PC-9 (cell line): ENCODE measurements around the gene PES1. TPM values are rescaled to one million over a fixed set of nuclear protein-coding genes. Genes with fewer than 3 reads are reported as not detected.

Experiments used
- BruUV-seq: library from RNA; stranded (reverse); fragments of 400-500 nt; replicated peaks from 2 replicates; lab custom pipeline; 2021; lab: Mats Ljungman, UMichigan
- CTCF ChIA-PET: fragments of 300-600 bp; sonication (Branson Sonifier 250); formaldehyde crosslinking; loops from one replicate; lab custom pipeline; 2022; ENCODE audit warnings: antibody characterized with exemption; lab: Charles Lee
- POLR2A ChIA-PET: fragments of 300-600 bp; sonication (Branson Sonifier 250); formaldehyde crosslinking; loops from one replicate; lab custom pipeline; 2022; ENCODE audit warnings: antibody characterized with exemption; ENCODE audit not compliant: unreplicated experiment; lab: Charles Lee
- DNase-seq, 2 experiments: peaks; one replicate each; pipeline versions ENCODE4 v3.0.0 to v3.0.0-alpha.2; 2015 to 2022; ENCODE audit warnings: mixed read lengths in 1 of 2
- H2AFZ ChIP-seq: fragments of 200-600 bp; sonication (generic); 2 replicates; pipeline ENCODE4 v1.8.1; 2017; ENCODE audit warnings: antibody characterized with exemption
- H3F3A ChIP-seq: fragments of 200-600 bp; sonication (generic); 2 replicates; pipeline ENCODE4 v1.8.1; 2017; ENCODE audit warnings: antibody characterized with exemption, mild to moderate bottlenecking, low read depth; ENCODE audit not compliant: insufficient read depth
- H3K27ac ChIP-seq: fragments of 200-600 bp; sonication (generic); 2 replicates; pipeline ENCODE4 v1.6.1; 2016; ENCODE audit warnings: mixed run types
- H3K27me3 ChIP-seq: fragments of 200-600 bp; sonication (generic); 2 replicates; pipeline ENCODE4 v1.6.1; 2016; ENCODE audit warnings: low read depth, mixed run types; ENCODE audit not compliant: insufficient read depth
- H3K36me3 ChIP-seq: fragments of 200-600 bp; sonication (generic); 2 replicates; pipeline ENCODE4 v1.6.1; 2016; ENCODE audit warnings: low read depth, mixed run types
- H3K4me1 ChIP-seq: fragments of 200-600 bp; sonication (generic); replicated peaks from 2 replicates; pipeline ENCODE4 v1.6.1; 2016; ENCODE audit warnings: mixed run types; ENCODE audit not compliant: insufficient read depth
- H3K4me2 ChIP-seq: fragments of 200-600 bp; sonication (generic); 2 replicates; pipeline ENCODE4 v1.6.1; 2017; ENCODE audit warnings: mixed run types
- H3K4me3 ChIP-seq: fragments of 200-600 bp; sonication (generic); 2 replicates; pipeline ENCODE4 v1.6.1; 2016; ENCODE audit warnings: mixed run types
- H3K79me2 ChIP-seq: fragments of 200-600 bp; sonication (generic); 2 replicates; pipeline ENCODE4 v1.6.1; 2017; ENCODE audit warnings: low read depth, mixed run types
- H3K9me2 ChIP-seq: fragments of 200-600 bp; sonication (generic); 2 replicates; pipeline ENCODE4 v1.8.1; 2017; ENCODE audit warnings: mild to moderate bottlenecking; ENCODE audit not compliant: insufficient read depth
- H3K9me3 ChIP-seq: fragments of 200-600 bp; sonication (generic); 2 replicates; pipeline ENCODE4 v1.8.1; 2016; ENCODE audit warnings: low read depth; ENCODE audit not compliant: insufficient read depth
- H4K20me1 ChIP-seq: fragments of 200-600 bp; sonication (generic); 2 replicates; pipeline ENCODE4 v1.8.1; 2017; ENCODE audit not compliant: insufficient read depth
- CTCF ChIP-seq: fragments of 200-600 bp; sonication (generic); conservative IDR thresholded peaks from 2 replicates; pipeline ENCODE4 v1.6.1; 2017; ENCODE audit warnings: mixed run types, antibody characterized with exemption, mild to moderate bottlenecking, moderate library complexity
- EZH2 ChIP-seq: fragments of 200-600 bp; sonication (generic); IDR thresholded peaks from 2 replicates; pipeline ENCODE4 v1.8.0; 2017; ENCODE audit warnings: antibody characterized with exemption, low read depth
- intact Hi-C: fragments of 100-400 bp; cut with micrococcal nuclease; formaldehyde crosslinking; loops from one replicate; pipeline ENCODE4 v1.10.0; 2022; ENCODE audit not compliant: unreplicated experiment
- total RNA-seq: library from RNA; stranded (reverse); gene quantifications from 2 replicates; pipeline ENCODE4 v1.2.3, GENCODE V29; 2021

PES1 gene
- total RNA-seq, 1 experiment from 2014 or later = 94.3 TPM

- intact Hi-C loops = loop anchor here (1.0 to 10.0 kb wide), 4 partner anchors 157 to 337 kb away; partner anchors contain the start of genes MTFP1 and OSM
These were observed 10.3 kb upstream of the PES1 start for GRCh38 chr22:30602049-30602448.

GRCh38 chr22:30601464-30601863 is 9.8 kb upstream of the PES1 start:
- H2AFZ ChIP-seq = no peak overlapping the region
- H3K36me3 ChIP-seq = no peaks in the 10 kb centered on the region
- intact Hi-C loops = loop anchor here (10.0 kb wide), 2 partner anchors 177 to 337 kb away; partner anchors contain the start of genes MTFP1 and OSM
- H4K20me1 ChIP-seq = no peaks in the 10 kb centered on the region
- TF ChIP-seq EZH2 (no peak), CTCF (no peak)
- no peak overlapping the region for H3K4me2 ChIP-seq
- ChIA-PET CTCF (interaction anchor here (0.6 to 0.7 kb wide), 2 partner anchors 10 to 490 kb away, joined by 5 to 6 read pairs; partner anchors contain the start of gene PES1), POLR2A (interaction anchor here (0.7 kb wide), 1 partner anchor 178 kb away, joined by 6 read pairs; no protein-coding TSS in a partner anchor)
- H3K27ac ChIP-seq = no peak overlapping the region
- no peaks in the 10 kb centered on the region for H3K9me3 ChIP-seq
- no peaks in the 10 kb centered on the region for H3K79me2 ChIP-seq
- H3K4me3 ChIP-seq = no peak overlapping the region
- no TSS peak for BruUV-seq
- H3K27me3 ChIP-seq = no peaks in the 10 kb centered on the region
- H3K4me1 ChIP-seq = peaks cover 15% of the 10 kb centered on the region
- no peaks in the 10 kb centered on the region for H3K9me2 ChIP-seq
- H3F3A ChIP-seq = no peaks in the 10 kb centered on the region
- DNase-seq = no peak

More at GRCh38 chr22:30602049-30602448, 10.3 kb upstream of the PES1 start:
- POLR2A ChIA-PET = interaction anchor here (0.7 kb wide), 1 partner anchor 178 kb away, joined by 6 read pairs; no protein-coding TSS in a partner anchor
- H3K79me2 ChIP-seq = no peaks in the 10 kb centered on the region
- no peaks in the 10 kb centered on the region for H3K36me3 ChIP-seq
- H3K4me1 ChIP-seq = peaks cover 15% of the 10 kb centered on the region
- no peaks in the 10 kb centered on the region for H3F3A ChIP-seq
- no peak overlapping the region for H3K4me2 ChIP-seq
- no peak overlapping the region for H2AFZ ChIP-seq
- BruUV-seq = no TSS peak
- H3K4me3 ChIP-seq = no peak overlapping the region
- peak; percentile 64 for TF ChIP-seq CTCF
- no peak for TF ChIP-seq EZH2
- no peaks in the 10 kb centered on the region for H3K27me3 ChIP-seq
- CTCF ChIA-PET = interaction anchor here (0.7 kb wide), 1 partner anchor 10 kb away, joined by 5 read pairs; the partner anchor contains the start of gene PES1
- no peak overlapping the region for H3K27ac ChIP-seq
- H3K9me2 ChIP-seq = no peaks in the 10 kb centered on the region
- H4K20me1 ChIP-seq = no peaks in the 10 kb centered on the region
- no peaks in the 10 kb centered on the region for H3K9me3 ChIP-seq
- no peak for DNase-seq

- no peak for DNase-seq
- Histone ChIP-seq H3K36me3 (no peaks in the 10 kb centered on the region), H3K4me2 (no peak overlapping the region), H3K27me3 (no peaks in the 10 kb centered on the region), H3K79me2 (no peaks in the 10 kb centered on the region), H3F3A (no peaks in the 10 kb centered on the region), H3K27ac (no peak overlapping the region), H3K9me3 (no peaks in the 10 kb centered on the region), H3K9me2 (no peaks in the 10 kb centered on the region), H3K4me1 (peaks cover 12% of the 10 kb centered on the region), H4K20me1 (no peaks in the 10 kb centered on the region), H2AFZ (no peak overlapping the region), H3K4me3 (no peak overlapping the region)
- ChIA-PET POLR2A (no interaction called here), CTCF (no interaction called here)
- no TSS peak for BruUV-seq
- TF ChIP-seq CTCF (no peak), EZH2 (no peak)
- intact Hi-C loops = loop anchor here (10.0 kb wide), 2 partner anchors 176 to 336 kb away; partner anchors contain the start of genes MTFP1 and OSM
These were observed 9.2 kb upstream of the PES1 start for GRCh38 chr22:30600921-30601320.
